ENCODE results near the gene ROR2.

ROR2 gene

GRCh38 chr9:91765296-91765695 lies 184.7 kb downstream of the ROR2 start:
- DNase-seq (ENCODE audit: low read depth), result no peak
- TF ChIP-seq CTCF (IDR thresholded peaks at IDR 0.05; ENCODE audit: low read depth, low read length, missing control alignments), result no peak
- no peak overlapping the region for H3K4me3 ChIP-seq (ENCODE audit: low read depth, low read length)

GRCh38 chr9:91764661-91765060 lies 185.4 kb downstream of the ROR2 start:
- no peak for DNase-seq (ENCODE audit: low read depth)
- no peak for TF ChIP-seq CTCF (IDR thresholded peaks at IDR 0.05; ENCODE audit: low read depth, low read length, missing control alignments)
- no peak overlapping the region for H3K4me3 ChIP-seq (ENCODE audit: low read depth, low read length)

GRCh38 chr9:91761362-91761761 lies 188.7 kb downstream of the ROR2 start:
- DNase-seq (ENCODE audit: low read depth), result no peak
- H3K4me3 ChIP-seq (ENCODE audit: low read depth, low read length), result no peak overlapping the region
- TF ChIP-seq CTCF (IDR thresholded peaks at IDR 0.05; ENCODE audit: low read depth, low read length, missing control alignments), result no peak

- no peak for DNase-seq (ENCODE audit: low read depth)
- TF ChIP-seq CTCF (IDR thresholded peaks at IDR 0.05; ENCODE audit: low read depth, low read length, missing control alignments), result no peak
- H3K4me3 ChIP-seq (ENCODE audit: low read depth, low read length), result no peak overlapping the region
Measured at GRCh38 chr9:91760906-91761305, 189.1 kb downstream of the ROR2 start.

- DNase-seq (ENCODE audit: low read depth), result peak; percentile 7
- H3K4me3 ChIP-seq (ENCODE audit: low read depth, low read length), result no peak overlapping the region
- peak; percentile 82 for TF ChIP-seq CTCF (IDR thresholded peaks at IDR 0.05; ENCODE audit: low read depth, low read length, missing control alignments)
Measured at GRCh38 chr9:91758491-91758981, 191.5 kb downstream of the ROR2 start.

GRCh38 chr9:91757782-91758181 lies 192.2 kb downstream of the ROR2 start:
- H3K4me3 ChIP-seq (ENCODE audit: low read depth, low read length), result no peak overlapping the region
- DNase-seq (ENCODE audit: low read depth), result no peak
- no peak for TF ChIP-seq CTCF (IDR thresholded peaks at IDR 0.05; ENCODE audit: low read depth, low read length, missing control alignments)

- H3K4me3 ChIP-seq (ENCODE audit: low read depth, low read length), result no peak overlapping the region
- TF ChIP-seq CTCF (IDR thresholded peaks at IDR 0.05; ENCODE audit: low read depth, low read length, missing control alignments), result no peak
- DNase-seq (ENCODE audit: low read depth), result no peak
Measured at GRCh38 chr9:91756510-91756780, 193.6 kb downstream of the ROR2 start.

All from GM12864 (cell line).